ENCODE measurements around the gene TPO.

GRCh38 chr2:1400943-1401735, 12.1 kb upstream of the TPO start:
- TF ChIP-seq, protein P1, sequence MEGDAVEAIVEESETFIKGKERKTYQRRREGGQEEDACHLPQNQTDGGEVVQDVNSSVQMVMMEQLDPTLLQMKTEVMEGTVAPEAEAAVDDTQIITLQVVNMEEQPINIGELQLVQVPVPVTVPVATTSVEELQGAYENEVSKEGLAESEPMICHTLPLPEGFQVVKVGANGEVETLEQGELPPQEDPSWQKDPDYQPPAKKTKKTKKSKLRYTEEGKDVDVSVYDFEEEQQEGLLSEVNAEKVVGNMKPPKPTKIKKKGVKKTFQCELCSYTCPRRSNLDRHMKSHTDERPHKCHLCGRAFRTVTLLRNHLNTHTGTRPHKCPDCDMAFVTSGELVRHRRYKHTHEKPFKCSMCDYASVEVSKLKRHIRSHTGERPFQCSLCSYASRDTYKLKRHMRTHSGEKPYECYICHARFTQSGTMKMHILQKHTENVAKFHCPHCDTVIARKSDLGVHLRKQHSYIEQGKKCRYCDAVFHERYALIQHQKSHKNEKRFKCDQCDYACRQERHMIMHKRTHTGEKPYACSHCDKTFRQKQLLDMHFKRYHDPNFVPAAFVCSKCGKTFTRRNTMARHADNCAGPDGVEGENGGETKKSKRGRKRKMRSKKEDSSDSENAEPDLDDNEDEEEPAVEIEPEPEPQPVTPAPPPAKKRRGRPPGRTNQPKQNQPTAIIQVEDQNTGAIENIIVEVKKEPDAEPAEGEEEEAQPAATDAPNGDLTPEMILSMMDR (IDR thresholded peaks at IDR 0.05), result no peak
- no peak for TF ChIP-seq EZH2phosphoT487 (IDR thresholded peaks at IDR 0.05)
- no peak for TF ChIP-seq EZH2 (IDR thresholded peaks at IDR 0.05)
